SK-N-SH treated with all-trans-retinoic acid at 6 μM for 48 hours (cell line): ENCODE results near the gene GPHN.

ENCODE experiments used
- ATAC-seq: fragments of 200-7000 bp; cut with Tn5 transposase; 3 replicates; pipeline ENCODE4 v1.9.1; 2020; ENCODE audit warnings: mild to moderate bottlenecking, moderate library complexity
- ARNTL ChIP-seq: fragments of 450-650 bp; formaldehyde crosslinking; IDR thresholded peaks from 2 replicates; pipeline ENCODE4 v1.5.0; 2020; ENCODE audit warnings: low read depth, mild to moderate bottlenecking, moderate library complexity, borderline replicate concordance
- BACH2 ChIP-seq: fragments of 250-450 bp; sonication (Bioruptor Pico); IDR thresholded peaks from 2 replicates; pipeline ENCODE4 v1.9.0; 2021; ENCODE audit warnings: mild to moderate bottlenecking, borderline replicate concordance
- CREB5 ChIP-seq: fragments of 250-450 bp; sonication (Bioruptor Pico); IDR thresholded peaks from 2 replicates; pipeline ENCODE4 v1.5.1; 2020; ENCODE audit warnings: low read depth, mild to moderate bottlenecking, moderate library complexity
- CSDC2 ChIP-seq: fragments of 250-450 bp; sonication (Bioruptor Pico); IDR thresholded peaks from 2 replicates; pipeline ENCODE4 v1.5.0; 2020; ENCODE audit warnings: mild to moderate bottlenecking, moderate library complexity
- ESRRG ChIP-seq: fragments of 250-450 bp; sonication (Bioruptor Pico); IDR thresholded peaks from 2 replicates; pipeline ENCODE4 v1.6.1; 2021; ENCODE audit warnings: mild to moderate bottlenecking
- GLIS3 ChIP-seq: fragments of 250-450 bp; sonication (Bioruptor Pico); IDR thresholded peaks from 2 replicates; pipeline ENCODE4 v1.5.0; 2020; ENCODE audit warnings: mild to moderate bottlenecking, moderate library complexity
- ISL1 ChIP-seq: fragments of 250-450 bp; sonication (Bioruptor Pico); IDR thresholded peaks from 2 replicates; pipeline ENCODE4 v2.1.2; 2022; ENCODE audit warnings: mild to moderate bottlenecking, moderate library complexity
- OSR1 ChIP-seq: fragments of 250-450 bp; sonication (Bioruptor Pico); IDR thresholded peaks from 2 replicates; pipeline ENCODE4 v1.8.0; 2022; ENCODE audit warnings: moderate library complexity, mild to moderate bottlenecking, inconsistent platforms
- PATZ1 ChIP-seq: fragments of 250-450 bp; sonication (Bioruptor Pico); IDR thresholded peaks from 2 replicates; pipeline ENCODE4 v1.8.0; 2020; ENCODE audit warnings: mild to moderate bottlenecking, moderate library complexity, borderline replicate concordance
- PPARA ChIP-seq: fragments of 250-450 bp; sonication (Bioruptor Pico); IDR thresholded peaks from 2 replicates; pipeline ENCODE4 v1.5.0; 2020; ENCODE audit warnings: mild to moderate bottlenecking, borderline replicate concordance
- RARB ChIP-seq: fragments of 250-450 bp; sonication (Bioruptor Pico); IDR thresholded peaks from 2 replicates; pipeline ENCODE4 v1.8.0; 2021; ENCODE audit warnings: mild to moderate bottlenecking, moderate library complexity
- SNAI2 ChIP-seq: fragments of 250-450 bp; sonication (Bioruptor Pico); IDR thresholded peaks from 2 replicates; pipeline ENCODE4 v1.5.0; 2020; ENCODE audit warnings: mild to moderate bottlenecking, moderate library complexity
- TCF4 ChIP-seq: fragments of 250-450 bp; sonication (Bioruptor Pico); IDR thresholded peaks from 2 replicates; pipeline ENCODE4 v1.8.0; 2021; ENCODE audit warnings: mild to moderate bottlenecking, moderate library complexity, borderline replicate concordance
- TOX ChIP-seq: fragments of 250-450 bp; sonication (Bioruptor Pico); IDR thresholded peaks from 2 replicates; pipeline ENCODE4 v1.8.0; 2021; ENCODE audit warnings: mild to moderate bottlenecking, moderate library complexity, borderline replicate concordance
- ZC3H10 ChIP-seq: fragments of 250-450 bp; sonication (Bioruptor Pico); IDR thresholded peaks from 2 replicates; pipeline ENCODE4 v1.5.1; 2021; ENCODE audit warnings: mild to moderate bottlenecking, moderate library complexity
- ZFP3 ChIP-seq: fragments of 250-450 bp; sonication (Bioruptor Pico); IDR thresholded peaks from 2 replicates; pipeline ENCODE4 v1.5.0; 2020; ENCODE audit warnings: mild to moderate bottlenecking, moderate library complexity
- ZFP30 ChIP-seq: fragments of 450-650 bp; formaldehyde crosslinking; IDR thresholded peaks from 2 replicates; pipeline ENCODE4 v1.5.0; 2022; ENCODE audit warnings: mild to moderate bottlenecking, moderate library complexity
- ZNF565 ChIP-seq: fragments of 450-650 bp; formaldehyde crosslinking; conservative IDR thresholded peaks from 2 replicates; pipeline ENCODE4 v1.5.0; 2020; ENCODE audit warnings: low read depth, mild to moderate bottlenecking, moderate library complexity
- ZNF70 ChIP-seq: fragments of 450-650 bp; formaldehyde crosslinking; IDR thresholded peaks from 2 replicates; pipeline ENCODE4 v1.5.0; 2020; ENCODE audit warnings: mild to moderate bottlenecking, moderate library complexity
- ZNF8 ChIP-seq: fragments of 450-650 bp; formaldehyde crosslinking; IDR thresholded peaks from 2 replicates; pipeline ENCODE4 v1.5.0; 2020; ENCODE audit warnings: mild to moderate bottlenecking, moderate library complexity
- TF ChIP-seq, protein P1 (sequence below): fragments of 250-450 bp; sonication (Bioruptor Pico); IDR thresholded peaks from 2 replicates; pipeline ENCODE4 v1.5.1; 2021; ENCODE audit warnings: mild to moderate bottlenecking, moderate library complexity

The GPHN gene

DNA sequence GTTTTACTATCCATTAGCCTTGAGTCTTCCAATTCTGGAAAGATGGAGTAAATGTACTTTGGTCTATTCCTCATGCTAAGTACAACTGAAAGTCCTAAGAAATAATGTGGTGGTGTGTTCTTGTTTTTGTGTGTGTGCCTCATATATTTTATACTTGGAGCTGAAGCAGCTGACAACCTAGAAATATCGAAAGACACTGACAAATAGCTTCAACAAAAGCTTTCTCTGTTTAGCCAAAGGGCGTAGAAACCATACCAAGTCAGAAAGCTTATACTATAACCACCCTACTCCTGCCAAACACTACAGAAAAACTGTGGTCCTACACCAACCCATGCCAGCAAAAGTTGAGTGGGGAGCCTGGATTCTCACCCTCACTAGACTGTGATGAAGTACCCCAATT lies 188.4 kb downstream of the GPHN start:
- TF ChIP-seq OSR1 (CRISPR knock-in tag) (no peak), ZFP30 (CRISPR knock-in tag) (no peak), ZNF8 (CRISPR knock-in tag) (no peak), ZFP3 (no peak), SNAI2 (no peak), PPARA (CRISPR knock-in tag) (no peak), GLIS3 (CRISPR knock-in tag) (no peak)
- ATAC-seq, result no peak

DNA sequence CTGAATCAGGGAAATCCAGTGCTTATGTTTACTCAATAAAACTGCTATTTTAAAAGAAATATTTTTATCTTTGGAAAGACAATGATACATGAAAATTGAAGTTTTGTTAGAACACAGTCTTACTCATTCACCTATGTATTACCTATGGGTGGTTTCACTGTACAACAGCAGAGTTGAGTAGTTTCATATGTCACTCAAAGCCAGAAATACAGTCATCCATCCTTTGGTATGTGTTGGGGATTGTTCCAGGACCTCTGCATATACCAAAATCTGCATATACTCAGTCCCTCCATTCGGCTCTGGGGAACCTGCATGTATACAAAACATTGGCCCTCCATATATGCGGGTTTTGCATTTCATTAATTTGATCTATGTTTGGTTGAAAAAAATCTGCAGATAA lies 190.6 kb downstream of the GPHN start:
- no peak for ATAC-seq

DNA sequence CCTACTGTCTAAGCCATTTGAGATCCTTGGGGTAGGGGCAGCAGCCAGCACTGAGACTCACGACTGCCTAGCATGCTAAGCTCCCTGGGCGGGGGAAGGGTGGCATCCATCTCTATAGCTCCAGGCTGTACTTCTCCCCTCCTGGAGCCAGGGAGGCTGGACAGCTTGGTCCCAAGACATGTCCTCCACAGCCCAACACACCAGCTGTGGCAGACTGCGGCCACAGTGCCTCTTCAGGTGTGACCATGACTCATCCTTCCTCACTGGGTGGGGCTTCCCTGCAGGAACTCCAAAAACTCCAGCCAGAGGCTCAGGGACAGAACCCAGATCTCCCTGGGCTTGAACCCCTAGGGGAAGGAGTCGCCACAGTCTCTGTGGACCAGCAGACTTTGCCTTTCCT lies 193.9 kb downstream of the GPHN start:
- TF ChIP-seq ZFP3, result no peak
- TF ChIP-seq ESRRG (CRISPR knock-in tag), result no peak
- TF ChIP-seq ZC3H10 (CRISPR knock-in tag), result no peak
- no peak for TF ChIP-seq PATZ1 (CRISPR knock-in tag)
- TF ChIP-seq BACH2 (CRISPR knock-in tag), result no peak
- TF ChIP-seq ARNTL, result no peak
- no peak for TF ChIP-seq ZFP30 (CRISPR knock-in tag)
- TF ChIP-seq GLIS3 (CRISPR knock-in tag), result no peak
- TF ChIP-seq ISL1 (CRISPR knock-in tag), result no peak
- TF ChIP-seq CSDC2 (CRISPR knock-in tag), result no peak
- TF ChIP-seq CREB5 (CRISPR knock-in tag), result no peak
- TF ChIP-seq TOX (CRISPR knock-in tag), result no peak
- no peak for TF ChIP-seq ZNF8 (CRISPR knock-in tag)
- no peak for TF ChIP-seq RARB (CRISPR knock-in tag)
- no peak for TF ChIP-seq ZNF70 (CRISPR knock-in tag)
- no peak for TF ChIP-seq SNAI2
- TF ChIP-seq, protein P1, sequence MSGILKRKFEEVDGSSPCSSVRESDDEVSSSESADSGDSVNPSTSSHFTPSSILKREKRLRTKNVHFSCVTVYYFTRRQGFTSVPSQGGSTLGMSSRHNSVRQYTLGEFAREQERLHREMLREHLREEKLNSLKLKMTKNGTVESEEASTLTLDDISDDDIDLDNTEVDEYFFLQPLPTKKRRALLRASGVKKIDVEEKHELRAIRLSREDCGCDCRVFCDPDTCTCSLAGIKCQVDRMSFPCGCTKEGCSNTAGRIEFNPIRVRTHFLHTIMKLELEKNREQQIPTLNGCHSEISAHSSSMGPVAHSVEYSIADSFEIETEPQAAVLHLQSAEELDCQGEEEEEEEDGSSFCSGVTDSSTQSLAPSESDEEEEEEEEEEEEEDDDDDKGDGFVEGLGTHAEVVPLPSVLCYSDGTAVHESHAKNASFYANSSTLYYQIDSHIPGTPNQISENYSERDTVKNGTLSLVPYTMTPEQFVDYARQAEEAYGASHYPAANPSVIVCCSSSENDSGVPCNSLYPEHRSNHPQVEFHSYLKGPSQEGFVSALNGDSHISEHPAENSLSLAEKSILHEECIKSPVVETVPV (CRISPR knock-in tag), result no peak
- ATAC-seq, result no peak

More for the DNA sequence above, 190.6 kb downstream of the GPHN start:
- TF ChIP-seq PPARA (CRISPR knock-in tag), result no peak
- TF ChIP-seq ZNF8 (CRISPR knock-in tag), result no peak
- no peak for TF ChIP-seq ARNTL
- no peak for TF ChIP-seq SNAI2
- TF ChIP-seq, protein P1 (CRISPR knock-in tag), result no peak
- no peak for TF ChIP-seq GLIS3 (CRISPR knock-in tag)
- TF ChIP-seq TCF4, result no peak
- TF ChIP-seq ISL1 (CRISPR knock-in tag), result no peak

DNA sequence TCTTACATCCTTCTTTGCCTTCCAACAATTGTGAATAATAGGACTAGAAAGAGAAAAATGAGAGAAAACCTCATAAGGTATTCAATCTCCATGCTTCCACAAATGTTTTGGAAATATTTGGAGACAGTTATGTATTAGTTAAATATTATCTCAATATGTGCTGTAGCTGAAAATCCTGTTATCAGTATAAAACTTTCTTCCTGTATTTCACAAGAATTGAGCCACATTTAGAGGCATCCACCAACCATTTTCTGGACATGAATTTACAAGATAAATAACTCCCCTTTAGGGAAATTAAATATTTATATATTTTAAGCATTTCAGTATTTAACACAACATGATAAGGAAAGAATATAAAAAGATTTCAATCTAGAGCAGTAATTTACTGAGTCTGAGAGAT lies 200.3 kb downstream of the GPHN start:
- TF ChIP-seq TOX (CRISPR knock-in tag) (no peak), ZNF565 (CRISPR knock-in tag) (no peak), SNAI2 (no peak), ZNF8 (CRISPR knock-in tag) (no peak), CREB5 (CRISPR knock-in tag) (no peak), CSDC2 (CRISPR knock-in tag) (no peak)
- ATAC-seq, result no peak
